Caco-2 (cell line): ENCODE results near the gene PRXL2A. TPM values are rescaled to one million over a fixed set of nuclear protein-coding genes. Genes with fewer than 3 reads are reported as not detected.
"Not testable (repeated sequence)": the region's sequence is repeated elsewhere in the genome, so short reads cannot be mapped to it uniquely, and the experiment has no call there.

Experiments used
- BruUV-seq: library from RNA; stranded (reverse); fragments of 400-500 nt; replicated peaks from 2 replicates; lab custom pipeline; 2021; lab: Mats Ljungman, UMichigan
- CTCF ChIA-PET: fragments of 300-600 bp; sonication (Branson Sonifier 250); formaldehyde crosslinking; loops from one replicate; lab custom pipeline; 2022; ENCODE audit warnings: antibody characterized with exemption; lab: Charles Lee
- POLR2A ChIA-PET: fragments of 300-600 bp; sonication (Branson Sonifier 250); formaldehyde crosslinking; loops from one replicate; lab custom pipeline; 2022; ENCODE audit warnings: antibody characterized with exemption; lab: Charles Lee
- DNase-seq, 2 experiments: peaks; one replicate each; pipeline versions ENCODE4 v3.0.0 to v3.0.0-alpha.2; 2020 to 2022
- H3K27me3 ChIP-seq: replicated peaks from 2 replicates; pipeline ENCODE4 v1.6.0; 2011; ENCODE audit warnings: low read length; ENCODE audit not compliant: control insufficient read depth, insufficient read depth
- H3K36me3 ChIP-seq: 2 replicates; pipeline ENCODE4 v1.5.1; 2011; ENCODE audit warnings: low read length; ENCODE audit not compliant: control insufficient read depth, insufficient read depth
- H3K4me1 ChIP-seq: fragments of 250-450 bp; sonication (Bioruptor Pico); 2 replicates; pipeline ENCODE4 v1.5.1; 2020; ENCODE audit warnings: mild to moderate bottlenecking
- H3K4me3 ChIP-seq: 2 replicates; pipeline ENCODE4 v1.5.1; 2011; ENCODE audit warnings: low read depth, mild to moderate bottlenecking, control low read depth, low read length
- H3K9me3 ChIP-seq: fragments of 250-450 bp; sonication (Bioruptor Pico); 2 replicates; pipeline ENCODE4 v1.5.1; 2020; ENCODE audit warnings: mild to moderate bottlenecking, moderate library complexity
- H3K27ac Mint-ChIP-seq: one replicate; pipeline ENCODE4 v1.8.0; 2022; ENCODE audit warnings: mixed read lengths; ENCODE audit not compliant: unreplicated experiment
- H3K27me3 Mint-ChIP-seq: one replicate; pipeline ENCODE4 v1.8.0; 2022; ENCODE audit warnings: mixed read lengths; ENCODE audit not compliant: insufficient read depth, unreplicated experiment
- H3K36me3 Mint-ChIP-seq: one replicate; pipeline ENCODE4 v1.8.0; 2022; ENCODE audit warnings: mild to moderate bottlenecking, mixed read lengths; ENCODE audit not compliant: insufficient read depth, unreplicated experiment
- H3K4me1 Mint-ChIP-seq: one replicate; pipeline ENCODE4 v1.8.0; 2022; ENCODE audit warnings: low read depth, mixed read lengths; ENCODE audit not compliant: unreplicated experiment
- H3K4me3 Mint-ChIP-seq: one replicate; pipeline ENCODE4 v1.8.0; 2022; ENCODE audit warnings: mild to moderate bottlenecking, moderate library complexity, mixed read lengths; ENCODE audit not compliant: unreplicated experiment
- H3K9me3 Mint-ChIP-seq: one replicate; pipeline ENCODE4 v1.8.0; 2022; ENCODE audit warnings: mixed read lengths; ENCODE audit not compliant: unreplicated experiment
- intact Hi-C: fragments of 100-400 bp; cut with micrococcal nuclease; formaldehyde crosslinking; loops from one replicate; pipeline ENCODE4 v1.10.0; 2022; ENCODE audit not compliant: unreplicated experiment
- total RNA-seq: library from RNA; stranded (reverse); gene quantifications from 2 replicates; pipeline ENCODE4 v1.2.3, GENCODE V29; 2022
- TF ChIP-seq, protein P1 (sequence below), 2 experiments: fragments of 200-600 bp in 1 of 2; IDR thresholded peaks; 1 replicate in 1 of 2; 2 replicates in 1 of 2; pipeline versions ENCODE4 v1.5.1 to v1.8.0; 2011 to 2022; ENCODE audit warnings: antibody characterized with exemption in 1 of 2, control low read depth in 1 of 2, inconsistent platforms in 1 of 2, low read depth in 1 of 2, low read length in 1 of 2, mild to moderate bottlenecking in 1 of 2, moderate library complexity in 1 of 2; ENCODE audit not compliant: insufficient read depth in 1 of 2, severe bottlenecking in 1 of 2, unreplicated experiment in 1 of 2

The PRXL2A gene
- total RNA-seq, 1 experiment from 2014 or later = 88.6 TPM

DNA sequence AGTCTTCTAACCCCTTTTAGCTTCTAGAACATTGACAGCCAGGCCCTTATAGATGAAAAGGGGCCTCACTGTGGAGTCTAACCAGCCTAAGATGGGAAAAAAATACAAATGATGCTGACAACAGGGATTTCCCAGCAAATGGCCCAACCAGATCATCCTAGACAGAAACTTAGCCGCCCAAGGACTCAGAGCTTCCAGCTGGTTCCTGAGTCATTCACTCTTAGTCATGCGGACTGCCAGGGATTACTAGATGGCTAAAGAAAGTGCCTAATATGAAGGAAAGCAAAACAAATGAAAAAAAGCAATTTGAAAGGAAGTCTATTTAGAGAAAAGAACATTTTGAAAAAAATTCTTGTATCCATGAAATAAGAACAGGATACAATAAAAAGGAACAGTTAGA is 69.5 kb downstream of the PRXL2A start:
- Histone ChIP-seq H3K36me3 (no peaks in the 10 kb centered on the region; the same call in 1 of the 2 replicates), H3K9me3 (no peaks in the 10 kb centered on the region), H3K4me3 (no peak overlapping the region), H3K4me1 (peaks cover 5% of the 10 kb centered on the region), H3K27me3 (no peaks in the 10 kb centered on the region)
- H3K36me3 Mint-ChIP-seq = peaks cover 75% of the 10 kb centered on the region
- peaks cover 30% of the 10 kb centered on the region for H3K4me1 Mint-ChIP-seq
- H3K27me3 Mint-ChIP-seq = no peaks in the 10 kb centered on the region
- ChIA-PET POLR2A (no interaction called here), CTCF (no interaction called here)
- TF ChIP-seq, protein P1, sequence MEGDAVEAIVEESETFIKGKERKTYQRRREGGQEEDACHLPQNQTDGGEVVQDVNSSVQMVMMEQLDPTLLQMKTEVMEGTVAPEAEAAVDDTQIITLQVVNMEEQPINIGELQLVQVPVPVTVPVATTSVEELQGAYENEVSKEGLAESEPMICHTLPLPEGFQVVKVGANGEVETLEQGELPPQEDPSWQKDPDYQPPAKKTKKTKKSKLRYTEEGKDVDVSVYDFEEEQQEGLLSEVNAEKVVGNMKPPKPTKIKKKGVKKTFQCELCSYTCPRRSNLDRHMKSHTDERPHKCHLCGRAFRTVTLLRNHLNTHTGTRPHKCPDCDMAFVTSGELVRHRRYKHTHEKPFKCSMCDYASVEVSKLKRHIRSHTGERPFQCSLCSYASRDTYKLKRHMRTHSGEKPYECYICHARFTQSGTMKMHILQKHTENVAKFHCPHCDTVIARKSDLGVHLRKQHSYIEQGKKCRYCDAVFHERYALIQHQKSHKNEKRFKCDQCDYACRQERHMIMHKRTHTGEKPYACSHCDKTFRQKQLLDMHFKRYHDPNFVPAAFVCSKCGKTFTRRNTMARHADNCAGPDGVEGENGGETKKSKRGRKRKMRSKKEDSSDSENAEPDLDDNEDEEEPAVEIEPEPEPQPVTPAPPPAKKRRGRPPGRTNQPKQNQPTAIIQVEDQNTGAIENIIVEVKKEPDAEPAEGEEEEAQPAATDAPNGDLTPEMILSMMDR (IDR thresholded peaks at IDR 0.05; ENCODE audit: insufficient read depth in 1 of 2, low read depth in 1 of 2, low read length in 1 of 2, severe bottlenecking in 1 of 2, unreplicated experiment in 1 of 2) = no peak
- no peak overlapping the region for H3K4me3 Mint-ChIP-seq
- BruUV-seq = no TSS peak
- intact Hi-C loops = no loop called here
- no peak for DNase-seq
- H3K27ac Mint-ChIP-seq = no peak overlapping the region
- H3K9me3 Mint-ChIP-seq = peaks cover 14% of the 10 kb centered on the region

DNA sequence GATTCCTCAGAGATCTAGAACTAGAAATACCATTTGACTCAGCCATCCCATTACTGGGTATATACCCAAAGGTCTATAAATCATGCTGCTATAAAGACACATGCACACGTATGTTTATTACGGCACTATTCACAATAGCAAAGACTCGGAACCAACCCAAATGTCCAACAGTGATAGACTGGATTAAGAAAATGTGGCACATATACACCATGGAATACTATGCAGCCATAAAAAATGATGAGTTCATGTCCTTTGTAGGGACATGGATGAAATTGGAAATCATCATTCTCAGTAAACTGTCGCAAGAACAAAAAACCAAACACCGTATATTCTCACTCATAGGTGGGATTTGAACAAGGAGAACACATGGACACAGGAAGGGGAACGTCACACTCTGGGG is 72.0 kb downstream of the PRXL2A start:
- POLR2A ChIA-PET, CTCF ChIA-PET, H3K27me3 Mint-ChIP-seq, DNase-seq, BruUV-seq, H3K4me3 Mint-ChIP-seq, H3K27me3 ChIP-seq, intact Hi-C loops, H3K9me3 ChIP-seq, H3K36me3 ChIP-seq, H3K4me3 ChIP-seq: not testable (repeated sequence)
- peaks cover 13% of the 10 kb centered on the region for H3K4me1 ChIP-seq
- Mint-ChIP-seq H3K4me1 (peaks cover 24% of the 10 kb centered on the region), H3K27ac (peak overlapping the region; percentile 57), H3K9me3 (peaks cover 14% of the 10 kb centered on the region), H3K36me3 (peaks cover 69% of the 10 kb centered on the region)

DNA sequence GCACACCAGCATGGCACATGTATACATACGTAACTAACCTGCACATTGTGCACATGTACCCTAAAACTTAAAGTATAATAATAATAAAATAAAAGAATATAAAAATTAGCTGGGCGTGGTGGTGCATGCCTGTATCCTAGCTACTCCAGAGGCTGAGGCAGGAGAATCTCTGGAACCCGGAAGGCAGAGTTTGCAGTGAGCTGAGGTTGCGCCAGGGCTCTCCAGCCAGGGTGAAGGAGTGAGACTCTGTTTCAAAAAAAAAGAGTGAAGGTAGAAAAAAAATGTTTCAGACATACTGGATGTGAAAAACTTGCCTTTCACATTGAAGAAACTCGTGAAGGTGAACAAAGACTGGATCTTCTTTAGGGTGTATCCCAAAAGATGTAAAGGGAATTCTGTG is 72.5 kb downstream of the PRXL2A start:
- BruUV-seq = no TSS peak
- H3K36me3 Mint-ChIP-seq = peaks cover 71% of the 10 kb centered on the region
- peaks cover 18% of the 10 kb centered on the region for H3K4me1 ChIP-seq
- intact Hi-C loops = no loop called here
- H3K27ac Mint-ChIP-seq = peak overlapping the region; percentile 69
- H3K4me1 Mint-ChIP-seq = peaks cover 29% of the 10 kb centered on the region
- DNase-seq = no peak
- H3K4me3 ChIP-seq = no peak overlapping the region
- peaks cover 14% of the 10 kb centered on the region for H3K9me3 Mint-ChIP-seq
- no peaks in the 10 kb centered on the region for H3K27me3 ChIP-seq
- TF ChIP-seq, protein P1 (IDR thresholded peaks at IDR 0.05; ENCODE audit: insufficient read depth in 1 of 2, low read depth in 1 of 2, low read length in 1 of 2, severe bottlenecking in 1 of 2, unreplicated experiment in 1 of 2) = no peak
- no peaks in the 10 kb centered on the region for H3K27me3 Mint-ChIP-seq
- no peaks in the 10 kb centered on the region for H3K9me3 ChIP-seq
- H3K36me3 ChIP-seq = no peaks in the 10 kb centered on the region; the same call in 1 of the 2 replicates
- POLR2A ChIA-PET = no interaction called here
- CTCF ChIA-PET = no interaction called here
- no peak overlapping the region for H3K4me3 Mint-ChIP-seq
